Activated CD4-positive, alpha-beta T cell treated with anti-CD3 and anti-CD28 coated beads, Interleukin-2, Interleukin-6, amounts not matched to agents 100 ng/mL and 50 ng/mL, durations not matched to agents 16 hours and 8 hours (primary cell): ENCODE measurements around the gene TRIM7.
"Not testable (repeated sequence)": the region's sequence is repeated elsewhere in the genome, so short reads cannot be mapped to it uniquely, and the experiment has no call there.

Experiments
- DNase-seq: peaks from one replicate; pipeline ENCODE4 v3.0.0-alpha.2; 2020

The TRIM7 gene

DNA sequence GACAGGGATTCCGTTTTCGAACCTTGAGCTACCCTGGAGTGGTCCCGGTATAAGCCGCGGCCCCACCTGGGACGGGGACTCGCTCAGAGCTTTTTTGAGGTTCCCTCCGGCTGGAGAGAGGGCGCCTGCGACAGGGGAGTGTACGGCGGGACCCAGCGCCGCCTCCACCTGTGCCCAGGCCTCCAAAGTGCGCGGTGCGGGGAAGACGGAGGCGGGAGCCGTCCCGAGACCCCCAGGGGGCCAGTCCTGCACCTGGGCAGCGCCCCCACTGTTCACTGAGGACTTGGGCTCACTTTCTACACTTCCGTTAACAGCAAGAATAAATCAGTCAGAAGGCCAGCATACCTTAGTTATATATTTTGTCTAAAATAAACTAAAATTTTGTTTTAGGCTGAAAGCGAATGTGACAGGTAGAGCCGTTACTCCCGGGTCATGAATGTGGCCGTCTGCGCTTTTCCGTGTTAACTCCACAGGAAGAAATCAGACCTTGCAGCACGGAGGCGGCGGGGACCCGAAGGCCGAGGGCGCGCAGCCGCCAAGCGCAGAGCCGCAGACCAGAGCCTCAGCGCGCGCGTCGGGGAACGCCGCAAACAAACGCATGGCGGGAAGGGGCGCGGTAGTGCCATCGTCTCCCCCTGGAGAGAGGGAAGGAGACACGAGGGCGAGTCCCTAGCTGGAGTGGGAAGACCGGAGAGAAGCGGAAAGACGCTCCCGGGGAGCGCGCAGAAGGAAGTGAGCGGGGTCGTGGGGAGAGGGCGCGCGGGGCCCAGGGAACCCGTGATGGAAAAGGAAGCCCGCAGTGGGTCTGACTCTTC lies 14.1 kb downstream of the TRIM7 start:
- DNase-seq, result peak; percentile 58

GRCh38 chr5:181189962-181190710 lies 14.9 kb downstream of the TRIM7 start:
- no peak for DNase-seq

- DNase-seq, result peak; percentile 53
Measured at GRCh38 chr5:181189363-181189961, 15.5 kb downstream of the TRIM7 start.

DNA sequence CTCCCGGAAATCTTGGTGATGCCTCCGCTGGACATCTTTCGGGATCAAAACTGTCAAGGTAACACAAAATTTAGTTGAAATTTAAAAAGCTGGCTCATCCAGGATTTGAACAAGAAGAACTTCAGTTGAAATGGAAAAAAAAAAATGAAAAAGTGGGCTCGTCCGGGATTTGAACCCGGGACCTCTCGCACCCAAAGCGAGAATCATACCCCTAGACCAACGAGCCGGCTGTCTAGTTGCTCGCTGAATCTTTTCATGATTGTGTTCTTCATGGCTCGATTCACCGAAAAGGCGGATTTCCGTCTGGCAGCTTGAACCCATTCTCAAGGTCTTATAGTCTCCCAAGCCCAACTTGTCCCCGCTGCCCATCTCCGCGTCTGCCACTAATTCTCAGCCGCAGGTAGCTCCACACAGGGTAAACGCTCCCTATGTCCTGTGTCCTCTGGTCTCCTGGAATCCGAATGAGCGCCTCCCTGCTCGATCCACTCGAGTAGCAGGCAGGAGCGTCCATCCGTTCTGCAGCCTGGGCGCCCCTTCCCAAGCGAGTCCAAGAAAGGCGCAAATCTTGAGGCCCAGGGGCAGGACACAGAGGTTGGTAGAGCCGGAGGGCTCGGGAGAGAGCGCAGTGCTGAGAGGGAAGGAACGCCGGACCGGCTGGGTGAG lies 16.2 kb downstream of the TRIM7 start:
- peak; percentile 88 for DNase-seq

DNA sequence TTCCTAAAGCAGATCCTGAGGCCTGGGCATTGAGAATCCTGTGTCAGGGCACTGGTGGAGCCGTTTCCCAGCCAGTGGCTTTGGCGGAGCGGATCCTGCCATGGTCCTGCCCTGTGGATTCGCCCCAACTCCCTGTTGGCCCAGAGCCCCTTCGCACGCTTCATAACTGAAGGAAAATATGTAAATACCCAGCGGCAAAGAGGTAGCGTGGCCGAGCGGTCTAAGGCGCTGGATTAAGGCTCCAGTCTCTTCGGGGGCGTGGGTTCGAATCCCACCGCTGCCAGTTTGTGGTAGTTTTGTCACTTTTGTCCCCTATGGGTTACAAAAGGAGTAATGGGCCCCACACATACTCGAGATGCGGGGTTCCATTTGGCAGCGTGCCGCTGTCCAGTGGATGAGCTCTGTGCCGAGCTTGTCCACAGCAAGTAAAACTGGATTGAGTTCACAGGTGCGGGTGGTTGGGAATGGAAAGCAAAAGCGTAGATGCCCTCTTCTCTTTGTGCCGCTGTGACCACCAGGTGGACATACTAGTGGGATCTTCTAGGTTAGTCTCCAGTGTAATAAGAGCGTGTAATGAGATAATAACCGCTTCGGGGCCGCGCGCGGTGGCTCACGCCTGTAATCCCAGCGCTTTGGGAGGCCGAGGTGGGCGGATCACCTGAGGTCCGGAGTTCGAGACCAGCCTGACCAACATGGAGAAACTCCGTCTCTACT lies 17.3 kb downstream of the TRIM7 start:
- DNase-seq, result peak; percentile 90

GRCh38 chr5:181186986-181187499 lies 18.0 kb downstream of the TRIM7 start:
- DNase-seq, result no peak

DNA sequence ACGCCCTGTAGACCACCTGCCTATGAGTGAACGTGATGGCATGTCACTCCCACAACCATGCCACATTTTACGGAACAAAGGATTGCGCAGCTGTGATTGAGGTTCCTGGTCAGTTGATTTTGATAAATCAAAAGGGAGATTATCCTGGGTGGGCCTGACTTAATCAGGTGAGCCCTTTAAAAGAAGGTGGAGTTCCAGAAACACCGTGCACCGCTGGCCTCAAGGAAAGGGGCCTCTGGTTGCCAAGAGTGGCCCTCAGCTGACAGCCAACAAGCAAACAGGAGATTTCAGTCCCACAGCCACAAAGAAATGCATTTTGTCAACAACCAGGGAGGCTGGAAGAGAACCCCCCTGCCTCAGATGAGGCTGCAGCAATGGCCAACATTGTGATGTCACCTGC lies 19.0 kb downstream of the TRIM7 start:
- no peak for DNase-seq

GRCh38 chr5:181185560-181185959 lies 19.4 kb downstream of the TRIM7 start:
- DNase-seq, result no peak

DNA sequence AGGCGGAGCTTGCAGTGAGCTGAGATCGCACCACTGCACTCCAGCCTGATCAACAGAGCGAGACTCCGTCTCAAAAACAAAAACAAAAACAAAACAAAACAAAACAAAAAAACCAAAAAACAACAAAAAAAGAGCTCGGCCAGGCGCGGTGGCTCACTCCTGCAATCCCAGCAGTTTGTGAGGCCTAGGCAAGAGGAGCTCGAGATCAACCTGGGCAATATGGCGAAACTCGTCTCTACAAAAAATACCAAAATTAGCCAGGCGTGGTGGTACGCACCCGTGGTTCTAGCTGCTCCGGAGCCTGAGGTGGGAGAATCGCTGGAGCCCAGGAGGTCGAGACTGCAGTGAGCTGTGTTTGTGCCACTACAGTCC lies 20.2 kb downstream of the TRIM7 start:
- DNase-seq, result no peak

GRCh38 chr5:181182651-181183050 lies 22.3 kb downstream of the TRIM7 start:
- no peak for DNase-seq

- DNase-seq, result peak; percentile 73
Measured at GRCh38 chr5:181181650-181182565, 23.1 kb downstream of the TRIM7 start.

DNA sequence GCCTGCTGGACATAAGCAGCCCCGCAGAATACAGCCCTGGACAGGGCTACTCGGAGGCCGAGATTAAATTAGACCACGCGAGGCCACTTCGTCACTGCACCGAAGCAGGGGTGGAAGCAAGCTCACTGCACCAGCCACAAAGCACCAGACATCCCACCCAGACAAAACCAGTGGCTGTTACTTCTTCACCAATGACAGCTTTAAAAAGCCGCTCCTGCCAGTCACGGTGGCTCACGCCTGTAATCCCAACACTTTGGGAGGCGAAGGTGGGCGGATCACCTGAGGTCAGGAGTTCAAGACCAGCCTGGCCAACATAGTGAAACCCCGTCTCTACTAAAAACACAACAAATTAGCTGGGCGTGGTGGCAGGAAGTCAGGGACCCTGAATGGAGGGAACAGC lies 27.4 kb downstream of the TRIM7 start:
- not testable (repeated sequence) for DNase-seq

- DNase-seq, result no peak
Measured at GRCh38 chr5:181176254-181176952, 28.6 kb downstream of the TRIM7 start.

- DNase-seq, result peak; percentile 89
Measured at GRCh38 chr5:181173420-181174342, 31.3 kb downstream of the TRIM7 start.

DNA sequence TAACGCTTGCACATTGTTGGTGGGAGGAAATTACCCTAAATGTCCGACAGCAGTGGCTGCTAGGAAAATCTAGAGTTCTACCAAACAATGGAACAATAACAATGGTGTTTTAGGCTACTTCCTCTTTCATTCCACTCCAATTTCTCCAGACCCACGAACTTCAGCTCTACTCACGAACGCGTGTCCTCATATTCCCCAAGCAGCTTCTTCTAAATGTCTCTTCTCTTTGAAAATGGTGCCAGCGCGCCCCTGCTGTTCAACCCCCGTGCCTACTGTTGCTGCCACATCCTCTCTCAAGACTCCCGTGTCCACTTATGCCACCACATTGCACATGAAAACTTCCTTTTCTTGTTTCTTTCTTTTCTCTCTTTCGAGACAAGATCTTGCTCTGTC lies 32.0 kb downstream of the TRIM7 start:
- peak; percentile 72 for DNase-seq

DNA sequence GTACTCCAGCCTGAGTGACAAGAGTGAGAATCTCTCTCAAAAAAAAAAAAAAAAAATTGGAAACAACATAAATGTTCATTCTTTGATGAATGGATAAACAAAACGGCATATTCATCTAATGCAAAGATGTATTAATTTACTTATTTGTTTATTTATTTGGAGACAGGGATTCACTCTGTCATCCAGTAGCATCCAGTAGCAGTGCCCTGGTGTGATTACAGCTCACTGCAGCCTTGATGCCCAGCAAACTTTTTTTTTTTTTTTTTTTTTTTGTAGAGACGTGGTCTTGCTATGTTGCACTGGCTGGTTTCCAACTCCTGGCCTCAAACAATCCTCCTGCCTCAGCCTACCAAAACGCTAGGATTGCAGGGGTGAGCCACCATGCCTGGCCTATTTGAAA lies 33.2 kb downstream of the TRIM7 start:
- DNase-seq, result no peak

GRCh38 chr5:181170996-181171395 lies 34.0 kb downstream of the TRIM7 start:
- no peak for DNase-seq

DNA sequence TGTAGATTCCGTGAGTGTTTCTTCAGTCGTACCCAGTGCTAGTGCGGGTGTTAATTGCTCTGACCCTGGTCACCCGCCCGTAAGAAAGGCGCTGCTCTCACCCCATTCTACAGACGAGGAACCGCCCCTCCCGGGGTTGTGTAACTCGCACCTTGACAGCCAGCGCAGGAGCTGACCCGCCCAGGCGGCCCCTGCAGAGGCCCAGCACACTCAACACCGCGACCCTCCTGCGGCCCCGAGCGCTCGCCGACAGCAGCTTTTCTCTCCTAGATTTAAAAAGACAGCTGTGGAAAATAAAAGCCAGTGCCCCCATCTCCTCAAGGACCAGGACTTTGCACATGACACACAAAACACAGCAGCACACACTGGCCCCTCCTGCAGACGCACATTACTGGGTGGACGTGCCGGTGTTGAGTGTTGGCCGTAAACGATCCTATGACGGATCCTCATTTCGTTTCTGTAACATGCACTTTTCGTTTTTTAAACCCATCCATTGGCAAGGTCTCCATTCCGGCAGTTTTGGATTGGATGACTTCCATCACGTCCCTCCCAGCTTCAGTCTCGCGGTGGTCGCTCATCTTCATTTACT lies 34.7 kb downstream of the TRIM7 start:
- DNase-seq, result no peak
